T-helper 17 cell (primary cell): ENCODE data around the gene CCNQ. TPM values are rescaled to one million over a fixed set of nuclear protein-coding genes. Genes with fewer than 3 reads are reported as not detected.

ENCODE experiments used
- ATAC-seq: fragments of 150-1000 bp; cut with Tn5 transposase; 2 replicates; pipeline ENCODE4 v1.10.0; 2021; ENCODE audit warnings: mild to moderate bottlenecking, moderate library complexity
- DNase-seq, 3 donors: peaks; one replicate each; pipeline versions ENCODE4 v3.0.0 to v3.0.0-alpha.2; 2020 to 2021
- H3K9me3 ChIP-seq: one replicate; pipeline ENCODE4 v1.7.0; 2013; ENCODE audit warnings: low read length, mild to moderate bottlenecking; ENCODE audit not compliant: control insufficient read depth, poor library complexity, severe bottlenecking
- H3K27ac Mint-ChIP-seq: one replicate; pipeline ENCODE4 v1.8.0; 2022; ENCODE audit warnings: mild to moderate bottlenecking, moderate library complexity, mixed read lengths
- H3K27me3 Mint-ChIP-seq: one replicate; pipeline ENCODE4 v1.8.0; 2022; ENCODE audit warnings: mixed read lengths
- H3K36me3 Mint-ChIP-seq: one replicate; pipeline ENCODE4 v1.8.0; 2022; ENCODE audit warnings: low read depth, mixed read lengths
- H3K4me1 Mint-ChIP-seq: one replicate; pipeline ENCODE4 v1.8.0; 2022; ENCODE audit warnings: mild to moderate bottlenecking, mixed read lengths
- H3K4me3 Mint-ChIP-seq: one replicate; pipeline ENCODE4 v1.8.0; 2022; ENCODE audit warnings: mild to moderate bottlenecking, moderate library complexity, mixed read lengths
- total RNA-seq, 4 donors: library from RNA in 2 of 4; stranded (reverse) in 2 of 4; gene quantifications; one replicate each; pipeline ENCODE4 v1.2.3 and lab custom pipeline; 2022 to 2026

CCNQ gene
- total RNA-seq, 2 donors from 2014 or later, result 14.6 to 19.2 TPM

DNA sequence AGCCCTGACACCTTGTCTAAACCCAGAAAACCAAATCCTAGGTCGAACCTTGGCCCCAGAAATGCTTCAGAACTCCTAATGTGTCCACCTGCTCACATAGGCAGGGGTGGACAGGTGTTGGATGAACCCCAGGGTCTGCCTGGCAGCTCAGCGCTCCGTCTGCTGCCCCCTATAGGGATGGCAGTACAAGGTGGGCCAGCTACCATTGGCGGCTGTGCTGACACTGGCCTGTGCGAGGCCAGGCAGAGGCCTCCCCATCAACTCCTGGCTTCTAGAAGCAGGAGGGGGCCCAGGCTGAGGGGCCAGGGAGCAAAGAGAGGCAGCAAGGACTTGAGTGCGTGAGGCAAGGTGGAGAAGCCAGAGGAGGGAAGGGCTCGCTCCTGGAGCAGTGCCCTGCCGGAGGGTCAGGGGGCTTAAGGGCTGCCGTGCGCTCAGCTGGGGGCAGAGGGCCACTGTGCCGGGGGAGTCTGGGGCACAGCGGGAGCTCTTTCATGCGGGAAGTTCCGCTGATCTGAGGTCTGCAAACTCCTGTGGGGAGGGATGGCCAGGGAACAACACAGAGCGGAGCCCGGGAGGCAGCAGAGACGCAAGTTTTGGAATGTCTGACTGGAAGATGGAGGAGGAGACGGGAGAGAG lies 20.6 kb downstream of the CCNQ start:
- Mint-ChIP-seq H3K4me3 (no peak overlapping the region), H3K27ac (no peak overlapping the region), H3K27me3 (no peaks in the 10 kb centered on the region), H3K36me3 (no peaks in the 10 kb centered on the region), H3K4me1 (peaks cover 10% of the 10 kb centered on the region)
- DNase-seq, result no peak
- H3K9me3 ChIP-seq, result no peaks in the 10 kb centered on the region
- ATAC-seq, result no peak

DNA sequence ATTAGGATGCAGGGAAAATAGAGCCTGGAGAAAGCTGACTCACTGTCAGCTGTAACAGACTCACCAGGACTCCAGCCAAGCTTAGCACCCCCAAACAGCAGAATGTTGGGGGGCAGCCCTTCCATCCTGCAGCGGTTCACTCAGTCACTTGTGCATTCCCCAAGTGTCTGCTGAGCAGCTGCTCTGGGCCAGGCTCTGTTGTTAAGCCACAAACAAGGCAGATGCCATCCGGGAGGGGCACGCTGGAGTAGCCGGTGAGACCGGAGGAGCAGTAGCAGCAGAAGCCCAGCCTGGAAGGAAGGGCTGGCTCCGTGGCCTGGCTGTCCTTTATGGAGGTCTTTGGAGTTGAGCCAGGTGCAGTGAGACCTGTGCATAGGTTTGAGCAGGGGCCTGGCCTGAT lies 22.0 kb downstream of the CCNQ start:
- Mint-ChIP-seq H3K4me1 (peaks cover 5% of the 10 kb centered on the region), H3K27ac (no peak overlapping the region), H3K36me3 (no peaks in the 10 kb centered on the region), H3K4me3 (no peak overlapping the region), H3K27me3 (no peaks in the 10 kb centered on the region)
- H3K9me3 ChIP-seq, result no peaks in the 10 kb centered on the region
- ATAC-seq (no peak), DNase-seq (no peak)

DNA sequence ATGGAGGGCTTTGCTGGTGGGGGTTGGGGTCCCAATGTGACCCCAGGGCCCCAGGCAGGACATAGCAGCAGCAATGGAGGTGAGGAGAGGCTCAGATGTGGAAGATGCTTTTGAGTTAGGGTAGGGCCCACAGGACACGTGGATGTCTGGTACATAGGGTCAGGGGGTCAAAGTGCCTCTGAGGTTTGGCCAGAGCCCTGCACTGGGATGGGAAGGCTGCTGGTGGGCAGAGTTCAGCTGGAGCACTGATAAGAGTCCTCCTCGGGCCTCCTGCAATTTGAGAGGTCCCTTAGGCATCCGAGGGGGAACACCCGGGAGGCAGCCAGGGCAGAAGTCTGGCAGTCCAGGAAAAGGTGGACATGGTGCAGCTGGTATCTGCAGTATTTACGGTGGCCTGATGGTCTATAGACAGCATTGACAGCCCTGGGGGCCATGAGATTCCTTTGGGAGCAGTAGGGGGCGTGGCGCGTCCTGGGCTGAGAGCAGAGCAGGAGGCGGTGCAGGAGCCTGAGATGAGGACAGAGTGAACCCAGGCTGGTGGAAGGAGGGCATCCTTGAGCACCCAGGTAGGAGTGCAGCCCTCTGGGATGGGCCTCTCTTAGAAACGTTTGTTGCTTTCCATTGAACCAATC lies 22.6 kb downstream of the CCNQ start:
- Mint-ChIP-seq H3K36me3 (no peaks in the 10 kb centered on the region), H3K4me3 (no peak overlapping the region), H3K27ac (no peak overlapping the region), H3K4me1 (peaks cover 5% of the 10 kb centered on the region), H3K27me3 (no peaks in the 10 kb centered on the region)
- DNase-seq, result no peak
- no peaks in the 10 kb centered on the region for H3K9me3 ChIP-seq
- ATAC-seq, result no peak

DNA sequence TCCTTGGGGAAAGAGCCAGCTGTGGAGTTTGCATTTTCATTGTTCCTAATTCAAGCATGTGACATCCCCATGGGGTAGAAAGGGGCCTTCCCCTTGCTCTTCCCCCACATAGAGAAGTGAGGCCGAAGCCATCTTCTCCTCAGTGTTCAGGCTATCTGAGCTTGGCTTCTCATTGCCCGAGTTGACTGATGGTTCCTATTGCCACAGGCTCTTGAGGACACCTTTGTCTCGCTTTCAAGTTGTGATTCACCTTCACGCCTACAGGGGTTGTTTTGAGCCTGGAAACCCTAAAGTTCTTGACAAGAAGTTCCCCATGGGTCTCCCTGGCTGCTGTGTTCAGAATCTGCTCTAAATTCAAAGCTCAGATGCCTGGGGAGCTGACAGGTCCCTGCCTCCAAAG lies 25.0 kb downstream of the CCNQ start:
- Mint-ChIP-seq H3K36me3 (no peaks in the 10 kb centered on the region), H3K27ac (no peak overlapping the region), H3K4me3 (no peak overlapping the region), H3K4me1 (peaks cover 2% of the 10 kb centered on the region), H3K27me3 (peaks cover 4% of the 10 kb centered on the region)
- no peaks in the 10 kb centered on the region for H3K9me3 ChIP-seq
- no peak for DNase-seq
- ATAC-seq, result no peak

DNA sequence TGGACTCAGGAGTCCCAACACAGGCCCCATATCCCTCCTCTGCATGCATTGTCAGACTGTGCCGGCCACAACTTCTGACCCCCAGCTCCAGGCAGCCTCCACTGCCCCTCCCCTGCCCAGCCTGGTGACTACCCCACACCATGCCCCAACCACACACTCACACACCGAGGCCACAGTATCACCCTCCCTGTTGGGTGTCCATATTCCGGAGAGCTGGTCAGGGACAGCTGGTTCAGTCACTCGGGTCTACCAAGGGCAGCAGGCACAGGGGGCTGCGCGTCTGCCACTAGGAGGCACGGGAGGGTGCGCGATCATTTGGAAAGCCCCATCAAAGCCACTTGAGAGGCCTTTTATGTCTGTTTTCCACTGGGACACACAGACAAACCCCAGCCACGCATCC lies 26.3 kb downstream of the CCNQ start:
- Mint-ChIP-seq H3K4me1 (peaks cover 2% of the 10 kb centered on the region), H3K36me3 (no peaks in the 10 kb centered on the region), H3K27me3 (peaks cover 4% of the 10 kb centered on the region), H3K27ac (no peak overlapping the region), H3K4me3 (no peak overlapping the region)
- ATAC-seq (no peak), DNase-seq (no peak)
- H3K9me3 ChIP-seq, result no peaks in the 10 kb centered on the region

DNA sequence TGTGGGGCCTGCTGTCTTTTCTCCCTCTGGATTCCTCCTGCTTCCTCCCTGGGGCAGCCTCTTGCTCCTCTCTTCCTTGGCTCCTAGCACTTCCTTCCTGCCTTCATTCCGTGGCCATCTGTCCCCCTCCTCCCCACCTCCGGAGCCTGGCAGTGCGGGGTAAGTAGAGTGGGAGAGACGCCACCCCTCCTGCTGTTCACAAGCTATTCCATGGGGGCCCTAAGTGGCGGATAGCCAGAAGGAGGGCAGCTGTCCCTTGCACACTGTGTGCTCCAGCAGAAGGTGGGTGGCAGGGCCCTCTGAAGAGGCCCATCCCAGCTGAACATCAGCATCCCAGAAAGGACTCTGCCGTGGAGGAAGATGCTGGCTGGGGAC lies 27.4 kb downstream of the CCNQ start:
- no peak for ATAC-seq
- Mint-ChIP-seq H3K4me1 (peaks cover 2% of the 10 kb centered on the region), H3K36me3 (no peaks in the 10 kb centered on the region), H3K27ac (peak overlapping the region; percentile 59), H3K27me3 (peaks cover 4% of the 10 kb centered on the region), H3K4me3 (no peak overlapping the region)
- no peak for DNase-seq
- H3K9me3 ChIP-seq, result no peaks in the 10 kb centered on the region

DNA sequence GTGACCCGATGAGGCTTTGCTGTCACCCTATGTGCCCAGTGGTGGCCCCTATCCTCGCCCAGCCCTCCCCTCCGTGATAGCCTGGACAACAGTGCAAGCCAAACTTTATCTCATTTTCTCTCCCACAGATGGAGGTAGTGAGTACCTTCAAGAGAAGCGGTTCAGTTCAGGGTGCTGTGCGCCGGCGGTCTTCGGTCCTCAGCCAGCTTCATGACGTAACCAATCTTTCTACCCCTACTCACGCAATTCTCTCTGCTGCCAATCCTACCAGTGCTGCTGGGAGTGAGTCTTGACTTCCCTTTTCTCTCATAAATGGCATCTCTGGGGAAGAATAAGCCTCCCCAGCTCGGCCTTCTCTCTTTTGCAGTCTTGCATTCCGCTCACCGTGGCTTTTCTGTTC lies 29.5 kb downstream of the CCNQ start:
- no peak overlapping the region for H3K27ac Mint-ChIP-seq
- DNase-seq, result no peak
- H3K4me3 Mint-ChIP-seq, result no peak overlapping the region
- H3K9me3 ChIP-seq, result no peaks in the 10 kb centered on the region
- peaks cover 2% of the 10 kb centered on the region for H3K4me1 Mint-ChIP-seq
- no peak for ATAC-seq
- no peaks in the 10 kb centered on the region for H3K36me3 Mint-ChIP-seq
- peaks cover 4% of the 10 kb centered on the region for H3K27me3 Mint-ChIP-seq

DNA sequence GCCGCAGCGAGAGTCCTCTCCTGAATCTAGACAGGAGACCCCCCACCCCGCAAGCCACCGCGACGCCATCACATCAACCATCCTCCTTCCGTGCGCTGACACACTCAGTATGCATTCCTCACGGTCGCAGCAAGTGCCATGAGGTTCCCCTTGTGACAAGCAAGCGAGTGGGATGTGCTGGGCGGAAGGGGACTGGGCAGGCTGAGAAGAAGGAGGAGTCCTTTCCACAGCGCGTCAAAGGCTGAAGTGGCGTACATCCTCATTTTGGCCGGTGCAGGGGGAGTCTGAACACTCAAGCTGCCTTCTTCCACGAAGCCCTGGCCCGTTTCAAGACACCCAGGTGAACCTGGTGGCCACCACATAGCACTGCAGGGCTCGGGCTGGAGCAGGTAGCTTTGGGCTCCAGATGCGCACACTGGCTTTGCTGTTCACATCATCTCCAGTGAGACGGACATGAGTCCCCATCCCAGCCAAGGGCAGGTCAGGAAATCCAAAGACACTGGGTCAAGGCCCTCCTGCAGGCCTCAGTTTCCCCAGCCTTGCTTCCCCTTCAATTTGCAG lies 30.4 kb downstream of the CCNQ start:
- Mint-ChIP-seq H3K36me3 (no peaks in the 10 kb centered on the region), H3K27ac (no peak overlapping the region), H3K4me3 (no peak overlapping the region), H3K27me3 (peaks cover 4% of the 10 kb centered on the region), H3K4me1 (peaks cover under 1% of the 10 kb centered on the region)
- no peak for ATAC-seq
- H3K9me3 ChIP-seq, result no peaks in the 10 kb centered on the region
- DNase-seq, result no peak

DNA sequence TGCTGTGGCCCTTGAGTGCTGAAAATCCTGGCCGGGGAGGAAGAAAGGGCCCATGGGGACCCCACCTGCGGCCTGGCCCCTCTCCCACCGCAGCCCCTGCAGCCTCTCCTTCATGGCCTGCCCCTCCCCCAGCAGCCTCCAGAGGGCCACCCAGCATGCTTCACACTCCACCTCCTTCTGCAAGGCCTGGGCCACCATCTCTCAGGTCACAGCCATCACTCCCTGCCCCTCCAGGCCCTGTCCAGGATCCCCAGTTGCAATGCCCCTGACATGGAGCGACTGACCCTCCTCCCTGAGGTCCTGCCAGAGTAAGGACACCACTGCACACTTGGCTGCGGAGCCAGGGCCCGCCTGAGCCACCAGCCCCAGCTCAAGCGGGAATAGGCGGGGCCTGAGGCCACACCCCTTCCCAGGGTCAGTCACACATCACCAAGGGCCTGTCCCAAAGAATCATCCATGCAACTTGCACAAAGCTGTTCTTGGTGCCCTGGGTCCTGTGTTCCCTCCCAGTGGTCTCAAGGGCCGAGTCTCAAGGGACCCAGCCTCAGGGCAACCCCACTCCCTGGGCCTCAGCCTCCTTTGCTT lies 32.9 kb downstream of the CCNQ start:
- H3K4me3 Mint-ChIP-seq, result no peak overlapping the region

DNA sequence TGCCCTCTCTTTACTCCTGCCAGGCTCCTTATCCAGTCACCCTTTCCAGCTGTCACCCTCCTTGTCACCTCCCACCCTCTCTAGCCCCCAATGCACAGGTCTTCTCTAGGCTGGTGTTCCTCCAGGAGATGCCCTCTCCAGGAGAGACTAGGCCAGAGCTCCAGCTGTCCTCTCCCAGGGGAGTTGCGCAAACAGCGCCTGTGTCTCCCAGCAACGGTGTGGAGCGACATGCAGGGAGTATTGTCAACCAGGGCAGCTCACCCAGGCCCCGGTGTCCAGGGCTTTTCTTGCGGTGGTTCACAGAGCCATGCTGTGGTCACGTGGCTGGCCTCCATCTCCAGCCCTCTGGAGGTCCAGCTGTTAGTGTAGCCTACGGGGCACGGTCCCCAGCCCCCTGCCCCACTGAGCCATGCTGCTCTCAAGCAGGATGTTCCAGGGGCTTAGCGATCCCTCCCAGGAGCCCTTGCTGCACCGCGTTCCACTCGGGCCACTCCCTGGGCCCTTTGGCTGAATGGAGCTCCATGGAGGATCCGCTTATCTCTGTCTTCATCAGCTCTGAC lies 34.8 kb downstream of the CCNQ start:
- Mint-ChIP-seq H3K36me3 (no peaks in the 10 kb centered on the region), H3K27me3 (no peaks in the 10 kb centered on the region), H3K4me3 (no peak overlapping the region), H3K4me1 (peaks cover 2% of the 10 kb centered on the region), H3K27ac (no peak overlapping the region)
- no peaks in the 10 kb centered on the region for H3K9me3 ChIP-seq
- ATAC-seq (no peak), DNase-seq (no peak)

More for the DNA sequence above, 32.9 kb downstream of the CCNQ start:
- DNase-seq (no peak), ATAC-seq (no peak)
- Mint-ChIP-seq H3K27me3 (peaks cover 4% of the 10 kb centered on the region), H3K4me1 (peaks cover 2% of the 10 kb centered on the region), H3K27ac (no peak overlapping the region), H3K36me3 (no peaks in the 10 kb centered on the region)
- H3K9me3 ChIP-seq, result no peaks in the 10 kb centered on the region

DNA sequence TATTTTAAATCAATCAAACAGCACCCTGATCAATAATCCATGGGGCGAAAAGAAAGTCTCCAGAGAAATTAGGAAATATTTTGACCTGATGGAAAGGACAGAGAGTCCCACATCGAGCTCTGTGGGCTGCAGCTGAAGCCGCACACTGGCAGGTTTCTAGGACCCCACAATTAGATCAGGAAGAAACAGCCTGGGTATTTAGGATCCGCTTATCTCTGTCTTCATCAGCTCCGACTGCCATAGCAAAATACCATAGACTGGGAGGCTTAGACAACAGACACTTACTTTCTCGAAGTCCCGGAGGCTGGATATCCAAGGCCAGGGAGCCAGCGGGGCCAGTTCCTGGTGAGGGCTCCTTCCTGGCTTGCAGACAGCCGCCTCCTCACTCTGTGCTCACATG lies 36.4 kb downstream of the CCNQ start:
- H3K4me3 Mint-ChIP-seq, result no peak overlapping the region
- ATAC-seq (no peak), DNase-seq (no peak)
- H3K4me1 Mint-ChIP-seq, result peaks cover 2% of the 10 kb centered on the region
- no peaks in the 10 kb centered on the region for H3K9me3 ChIP-seq
- H3K36me3 Mint-ChIP-seq, result no peaks in the 10 kb centered on the region
- no peak overlapping the region for H3K27ac Mint-ChIP-seq
- no peaks in the 10 kb centered on the region for H3K27me3 Mint-ChIP-seq

DNA sequence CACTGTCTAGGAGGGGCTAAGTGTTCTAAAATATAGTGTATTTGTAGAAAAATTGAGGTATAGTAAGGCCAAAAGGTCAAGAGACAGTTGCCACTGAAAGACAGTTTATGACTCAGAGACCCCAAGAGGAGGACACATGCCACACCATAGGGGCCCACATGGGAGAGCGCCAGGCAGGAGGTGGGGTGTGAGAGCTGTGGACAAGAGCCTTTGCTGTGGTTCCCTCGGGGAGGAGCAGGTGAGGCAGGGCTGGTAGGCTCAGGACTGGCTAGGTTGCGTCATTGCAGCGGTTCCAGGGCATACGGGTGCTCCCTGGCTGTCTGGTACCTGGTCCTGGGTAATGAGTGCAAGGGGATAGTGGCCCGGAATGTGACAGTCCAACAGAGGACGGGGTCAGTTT lies 37.6 kb downstream of the CCNQ start:
- H3K27me3 Mint-ChIP-seq, result no peaks in the 10 kb centered on the region
- no peak for DNase-seq
- no peak for ATAC-seq
- no peak overlapping the region for H3K4me3 Mint-ChIP-seq
- no peak overlapping the region for H3K27ac Mint-ChIP-seq
- no peaks in the 10 kb centered on the region for H3K36me3 Mint-ChIP-seq
- no peaks in the 10 kb centered on the region for H3K9me3 ChIP-seq
- peaks cover 2% of the 10 kb centered on the region for H3K4me1 Mint-ChIP-seq

DNA sequence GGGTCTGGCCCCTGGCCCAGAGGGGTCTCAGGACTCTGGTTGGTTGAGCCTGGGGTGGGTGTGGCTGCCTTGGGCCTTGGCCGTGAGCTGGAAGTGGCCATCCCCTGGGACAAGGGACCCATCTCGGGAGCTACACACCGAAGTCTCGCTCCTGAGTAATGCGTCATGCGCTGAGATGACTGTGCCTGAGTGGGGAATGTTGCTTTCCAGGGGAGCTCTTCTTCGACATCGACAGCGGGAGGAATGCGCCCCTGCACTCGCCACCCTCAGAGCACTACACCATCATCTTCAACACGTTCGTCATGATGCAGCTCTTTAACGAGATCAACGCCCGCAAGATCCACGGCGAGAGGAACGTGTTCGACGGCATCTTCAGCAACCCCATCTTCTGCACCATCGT lies 38.5 kb downstream of the CCNQ start:
- no peaks in the 10 kb centered on the region for H3K9me3 ChIP-seq
- DNase-seq (no peak), ATAC-seq (no peak)
- Mint-ChIP-seq H3K36me3 (no peaks in the 10 kb centered on the region), H3K4me1 (peaks cover 2% of the 10 kb centered on the region), H3K27me3 (no peaks in the 10 kb centered on the region), H3K27ac (no peak overlapping the region), H3K4me3 (no peak overlapping the region)
